ENCODE results near the gene NDRG3. TPM values are rescaled to one million over a fixed set of nuclear protein-coding genes. Genes with fewer than 3 reads are reported as not detected.

The NDRG3 gene
- total and polyA plus RNA-seq, 2 of the 8 experiments (the other 6 are each of a cell fraction or from before 2014, with no cell fraction given), result 25.7 to 32.3 TPM

DNA sequence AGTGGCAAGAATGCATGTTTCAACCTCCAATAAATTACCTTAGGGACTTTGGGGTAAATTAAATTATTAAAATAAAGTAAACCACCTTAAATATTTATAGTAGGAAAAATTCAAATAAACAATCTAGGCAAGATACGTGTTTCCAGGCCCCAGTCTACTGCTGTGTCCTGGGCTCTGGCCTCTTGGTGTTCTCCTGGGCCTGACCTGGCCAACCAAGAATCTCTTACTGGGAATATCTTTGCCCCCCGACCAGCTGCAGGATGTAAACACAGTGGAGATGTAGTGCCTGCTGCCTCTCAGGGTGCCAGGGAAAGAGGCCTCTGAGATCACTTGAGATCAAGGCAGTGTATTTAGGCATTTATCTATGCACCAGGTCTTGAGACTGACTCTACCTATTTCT, 39.4 kb upstream of the NDRG3 start (continued):
- TF ChIP-seq, protein P1, sequence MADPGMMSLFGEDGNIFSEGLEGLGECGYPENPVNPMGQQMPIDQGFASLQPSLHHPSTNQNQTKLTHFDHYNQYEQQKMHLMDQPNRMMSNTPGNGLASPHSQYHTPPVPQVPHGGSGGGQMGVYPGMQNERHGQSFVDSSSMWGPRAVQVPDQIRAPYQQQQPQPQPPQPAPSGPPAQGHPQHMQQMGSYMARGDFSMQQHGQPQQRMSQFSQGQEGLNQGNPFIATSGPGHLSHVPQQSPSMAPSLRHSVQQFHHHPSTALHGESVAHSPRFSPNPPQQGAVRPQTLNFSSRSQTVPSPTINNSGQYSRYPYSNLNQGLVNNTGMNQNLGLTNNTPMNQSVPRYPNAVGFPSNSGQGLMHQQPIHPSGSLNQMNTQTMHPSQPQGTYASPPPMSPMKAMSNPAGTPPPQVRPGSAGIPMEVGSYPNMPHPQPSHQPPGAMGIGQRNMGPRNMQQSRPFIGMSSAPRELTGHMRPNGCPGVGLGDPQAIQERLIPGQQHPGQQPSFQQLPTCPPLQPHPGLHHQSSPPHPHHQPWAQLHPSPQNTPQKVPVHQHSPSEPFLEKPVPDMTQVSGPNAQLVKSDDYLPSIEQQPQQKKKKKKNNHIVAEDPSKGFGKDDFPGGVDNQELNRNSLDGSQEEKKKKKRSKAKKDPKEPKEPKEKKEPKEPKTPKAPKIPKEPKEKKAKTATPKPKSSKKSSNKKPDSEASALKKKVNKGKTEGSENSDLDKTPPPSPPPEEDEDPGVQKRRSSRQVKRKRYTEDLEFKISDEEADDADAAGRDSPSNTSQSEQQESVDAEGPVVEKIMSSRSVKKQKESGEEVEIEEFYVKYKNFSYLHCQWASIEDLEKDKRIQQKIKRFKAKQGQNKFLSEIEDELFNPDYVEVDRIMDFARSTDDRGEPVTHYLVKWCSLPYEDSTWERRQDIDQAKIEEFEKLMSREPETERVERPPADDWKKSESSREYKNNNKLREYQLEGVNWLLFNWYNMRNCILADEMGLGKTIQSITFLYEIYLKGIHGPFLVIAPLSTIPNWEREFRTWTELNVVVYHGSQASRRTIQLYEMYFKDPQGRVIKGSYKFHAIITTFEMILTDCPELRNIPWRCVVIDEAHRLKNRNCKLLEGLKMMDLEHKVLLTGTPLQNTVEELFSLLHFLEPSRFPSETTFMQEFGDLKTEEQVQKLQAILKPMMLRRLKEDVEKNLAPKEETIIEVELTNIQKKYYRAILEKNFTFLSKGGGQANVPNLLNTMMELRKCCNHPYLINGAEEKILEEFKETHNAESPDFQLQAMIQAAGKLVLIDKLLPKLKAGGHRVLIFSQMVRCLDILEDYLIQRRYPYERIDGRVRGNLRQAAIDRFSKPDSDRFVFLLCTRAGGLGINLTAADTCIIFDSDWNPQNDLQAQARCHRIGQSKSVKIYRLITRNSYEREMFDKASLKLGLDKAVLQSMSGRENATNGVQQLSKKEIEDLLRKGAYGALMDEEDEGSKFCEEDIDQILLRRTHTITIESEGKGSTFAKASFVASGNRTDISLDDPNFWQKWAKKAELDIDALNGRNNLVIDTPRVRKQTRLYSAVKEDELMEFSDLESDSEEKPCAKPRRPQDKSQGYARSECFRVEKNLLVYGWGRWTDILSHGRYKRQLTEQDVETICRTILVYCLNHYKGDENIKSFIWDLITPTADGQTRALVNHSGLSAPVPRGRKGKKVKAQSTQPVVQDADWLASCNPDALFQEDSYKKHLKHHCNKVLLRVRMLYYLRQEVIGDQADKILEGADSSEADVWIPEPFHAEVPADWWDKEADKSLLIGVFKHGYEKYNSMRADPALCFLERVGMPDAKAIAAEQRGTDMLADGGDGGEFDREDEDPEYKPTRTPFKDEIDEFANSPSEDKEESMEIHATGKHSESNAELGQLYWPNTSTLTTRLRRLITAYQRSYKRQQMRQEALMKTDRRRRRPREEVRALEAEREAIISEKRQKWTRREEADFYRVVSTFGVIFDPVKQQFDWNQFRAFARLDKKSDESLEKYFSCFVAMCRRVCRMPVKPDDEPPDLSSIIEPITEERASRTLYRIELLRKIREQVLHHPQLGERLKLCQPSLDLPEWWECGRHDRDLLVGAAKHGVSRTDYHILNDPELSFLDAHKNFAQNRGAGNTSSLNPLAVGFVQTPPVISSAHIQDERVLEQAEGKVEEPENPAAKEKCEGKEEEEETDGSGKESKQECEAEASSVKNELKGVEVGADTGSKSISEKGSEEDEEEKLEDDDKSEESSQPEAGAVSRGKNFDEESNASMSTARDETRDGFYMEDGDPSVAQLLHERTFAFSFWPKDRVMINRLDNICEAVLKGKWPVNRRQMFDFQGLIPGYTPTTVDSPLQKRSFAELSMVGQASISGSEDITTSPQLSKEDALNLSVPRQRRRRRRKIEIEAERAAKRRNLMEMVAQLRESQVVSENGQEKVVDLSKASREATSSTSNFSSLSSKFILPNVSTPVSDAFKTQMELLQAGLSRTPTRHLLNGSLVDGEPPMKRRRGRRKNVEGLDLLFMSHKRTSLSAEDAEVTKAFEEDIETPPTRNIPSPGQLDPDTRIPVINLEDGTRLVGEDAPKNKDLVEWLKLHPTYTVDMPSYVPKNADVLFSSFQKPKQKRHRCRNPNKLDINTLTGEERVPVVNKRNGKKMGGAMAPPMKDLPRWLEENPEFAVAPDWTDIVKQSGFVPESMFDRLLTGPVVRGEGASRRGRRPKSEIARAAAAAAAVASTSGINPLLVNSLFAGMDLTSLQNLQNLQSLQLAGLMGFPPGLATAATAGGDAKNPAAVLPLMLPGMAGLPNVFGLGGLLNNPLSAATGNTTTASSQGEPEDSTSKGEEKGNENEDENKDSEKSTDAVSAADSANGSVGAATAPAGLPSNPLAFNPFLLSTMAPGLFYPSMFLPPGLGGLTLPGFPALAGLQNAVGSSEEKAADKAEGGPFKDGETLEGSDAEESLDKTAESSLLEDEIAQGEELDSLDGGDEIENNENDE (IDR thresholded peaks at IDR 0.05; ENCODE audit: insufficient replicate concordance, low read length), result no peak
- no peak for TF ChIP-seq RAD21 (IDR thresholded peaks at IDR 0.05 in 1 of 2, conservative IDR thresholded peaks at IDR 0.05 in 1 of 2; ENCODE audit: low read depth in 2 of 2, low read length in 2 of 2)
- TF ChIP-seq CHD2 (IDR thresholded peaks at IDR 0.05; ENCODE audit: low read length), result no peak
- no peak for TF ChIP-seq TAF1 (IDR thresholded peaks at IDR 0.05; ENCODE audit: low read depth, low read length)
- no peak for TF ChIP-seq BCL11A (IDR thresholded peaks at IDR 0.05; ENCODE audit: low read depth in 2 of 2, low read length in 2 of 2)
- no peak for TF ChIP-seq SIX5 (IDR thresholded peaks at IDR 0.05; ENCODE audit: low read depth, low read length)
- no peak for TF ChIP-seq RBBP5 (IDR thresholded peaks at IDR 0.05; ENCODE audit: borderline replicate concordance, low read depth, low read length)

All from H1 (cell line).